GM23248 (cell line): ENCODE results near the gene ANKRD28. TPM values are rescaled to one million over a fixed set of nuclear protein-coding genes. Genes with fewer than 3 reads are reported as not detected.
A peak's percentile ranks its signal among the peaks of the same experiment; 100 is the strongest.

Experiments
- DNase-seq: peaks from one replicate; pipeline ENCODE4 v3.0.0-alpha.2; 2015
- H2AFZ ChIP-seq: fragments of 200-600 bp; sonication (generic); 2 replicates; pipeline ENCODE4 v1.6.1; 2016; ENCODE audit warnings: antibody characterized with exemption
- H3F3A ChIP-seq: fragments of 200-600 bp; sonication (generic); 2 replicates; pipeline ENCODE4 v1.6.1; 2016; ENCODE audit warnings: mild to moderate bottlenecking, antibody characterized with exemption, mixed run types; ENCODE audit not compliant: insufficient read depth
- H3K27ac ChIP-seq: fragments of 200-600 bp; sonication (generic); 2 replicates; pipeline ENCODE4 v1.5.1; 2016; ENCODE audit warnings: mild to moderate bottlenecking
- H3K27me3 ChIP-seq: fragments of 200-600 bp; sonication (generic); replicated peaks from 2 replicates; pipeline ENCODE4 v1.6.1; 2016; ENCODE audit warnings: mild to moderate bottlenecking; ENCODE audit not compliant: insufficient read depth
- H3K36me3 ChIP-seq: fragments of 200-600 bp; sonication (generic); 2 replicates; pipeline ENCODE4 v1.6.1; 2016; ENCODE audit warnings: low read depth, mild to moderate bottlenecking
- H3K4me1 ChIP-seq: fragments of 200-600 bp; sonication (generic); 2 replicates; pipeline ENCODE4 v1.6.1; 2016; ENCODE audit warnings: mild to moderate bottlenecking; ENCODE audit not compliant: insufficient read depth
- H3K4me2 ChIP-seq: fragments of 200-600 bp; sonication (generic); one replicate; pipeline ENCODE4 v1.6.1; 2016; ENCODE audit warnings: mild to moderate bottlenecking; ENCODE audit not compliant: unreplicated experiment
- H3K4me3 ChIP-seq: fragments of 200-600 bp; sonication (generic); 2 replicates; pipeline ENCODE4 v1.5.1; 2016; ENCODE audit warnings: mild to moderate bottlenecking
- H3K79me2 ChIP-seq: fragments of 200-600 bp; sonication (generic); 2 replicates; pipeline ENCODE4 v1.6.1; 2016; ENCODE audit warnings: mild to moderate bottlenecking; ENCODE audit not compliant: insufficient read depth
- H3K9ac ChIP-seq: fragments of 200-600 bp; sonication (generic); 2 replicates; pipeline ENCODE4 v1.6.1; 2016; ENCODE audit warnings: mild to moderate bottlenecking
- H3K9me2 ChIP-seq: fragments of 200-600 bp; sonication (generic); 2 replicates; pipeline ENCODE4 v1.6.1; 2016; ENCODE audit warnings: mixed run types, mild to moderate bottlenecking, moderate library complexity; ENCODE audit not compliant: insufficient read depth
- H3K9me3 ChIP-seq: fragments of 200-600 bp; sonication (generic); one replicate; pipeline ENCODE4 v1.6.1; 2017; ENCODE audit warnings: low read depth
- H4K20me1 ChIP-seq: fragments of 200-600 bp; sonication (generic); 2 replicates; pipeline ENCODE4 v1.6.0; 2016; ENCODE audit not compliant: insufficient read depth
- EZH2 ChIP-seq: fragments of 200-600 bp; sonication (generic); IDR thresholded peaks from 2 replicates; pipeline ENCODE4 v1.6.1; 2018; ENCODE audit warnings: antibody characterized with exemption, mild to moderate bottlenecking; ENCODE audit not compliant: insufficient read depth, poor library complexity, severe bottlenecking
- EZH2phosphoT487 ChIP-seq: fragments of 200-600 bp; sonication (generic); IDR thresholded peaks from 2 replicates; pipeline ENCODE4 v1.6.1; 2018; ENCODE audit warnings: antibody characterized with exemption, moderate library complexity, mild to moderate bottlenecking, low read depth; ENCODE audit not compliant: insufficient read depth
- WGBS, 2 experiments: methylation state at CpG; one replicate each; pipeline ENCODE4 v1.1.6; 2015 to 2017; ENCODE audit warnings: low lambda C conversion rate in 2 of 2, low coverage in 1 of 2; ENCODE audit errors: missing lambda C conversion rate in 2 of 2; 5-methylcytosine and 5-hydroxymethylcytosine counted together
- in situ Hi-C: fragments of 300-500 bp; cut with MboI; formaldehyde crosslinking; loops from 2 replicates; pipeline ENCODE4 v1.15.0; 2020
- polyA plus RNA-seq: library from polyadenylated mRNA; unstranded; fragments of >200 nt; fragmentation: Nextera tagmentation; extraction: Ambion mirVana; gene quantifications from 2 replicates; pipeline ENCODE4 v1.2.1, GENCODE V29; 2016
- total RNA-seq: library from RNA; depleted of rRNA; stranded (reverse); fragments of >200 nt; shearing (Covaris generic); gene quantifications from 2 replicates; pipeline ENCODE4 v1.2.3, GENCODE V29; 2014

The ANKRD28 gene
- total and polyA plus RNA-seq, 2 experiments from 2014 or later, result 23.1 to 55.6 TPM

DNA sequence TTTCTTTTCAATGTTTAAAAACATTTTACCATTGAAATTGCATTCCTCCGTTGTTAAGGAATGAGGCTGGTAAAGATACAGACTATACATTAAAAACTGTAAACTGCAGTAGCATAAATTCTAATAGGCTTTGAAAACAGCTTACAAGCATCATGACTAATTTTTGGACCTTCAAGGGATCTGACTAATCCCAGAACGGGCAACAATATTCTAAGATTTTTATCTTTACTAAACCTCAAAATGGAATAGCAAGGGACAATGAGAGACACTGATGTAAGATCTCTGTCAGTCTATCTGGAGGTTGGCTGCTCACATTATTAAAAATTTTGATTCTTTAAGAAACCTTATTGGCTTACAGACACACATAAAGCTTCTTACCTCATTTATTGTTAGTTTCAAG lies 121.5 kb downstream of the ANKRD28 start:
- no peaks in the 10 kb centered on the region for H3K9me3 ChIP-seq
- H3K27me3 ChIP-seq, result no peaks in the 10 kb centered on the region
- no peak overlapping the region for H3K4me3 ChIP-seq
- H3K36me3 ChIP-seq, result peaks cover 48% of the 10 kb centered on the region
- no peak overlapping the region for H3K4me2 ChIP-seq
- no peaks in the 10 kb centered on the region for H3K9me2 ChIP-seq
- H3K4me1 ChIP-seq, result peaks cover 10% of the 10 kb centered on the region
- no peak overlapping the region for H2AFZ ChIP-seq
- in situ Hi-C loops, result no loop called here
- H4K20me1 ChIP-seq, result no peaks in the 10 kb centered on the region
- no peak overlapping the region for H3K9ac ChIP-seq
- 41 to 45% methylated on average over 2 of the region's 2 CpGs for WGBS, 2 experiments
- H3F3A ChIP-seq, result peaks cover 23% of the 10 kb centered on the region
- DNase-seq, result peak; percentile 78
- peak overlapping the region; percentile 20; the same call in 1 of the 2 replicates for H3K27ac ChIP-seq
- no peaks in the 10 kb centered on the region for H3K79me2 ChIP-seq
- no peak for TF ChIP-seq EZH2
- TF ChIP-seq EZH2phosphoT487, result no peak

DNA sequence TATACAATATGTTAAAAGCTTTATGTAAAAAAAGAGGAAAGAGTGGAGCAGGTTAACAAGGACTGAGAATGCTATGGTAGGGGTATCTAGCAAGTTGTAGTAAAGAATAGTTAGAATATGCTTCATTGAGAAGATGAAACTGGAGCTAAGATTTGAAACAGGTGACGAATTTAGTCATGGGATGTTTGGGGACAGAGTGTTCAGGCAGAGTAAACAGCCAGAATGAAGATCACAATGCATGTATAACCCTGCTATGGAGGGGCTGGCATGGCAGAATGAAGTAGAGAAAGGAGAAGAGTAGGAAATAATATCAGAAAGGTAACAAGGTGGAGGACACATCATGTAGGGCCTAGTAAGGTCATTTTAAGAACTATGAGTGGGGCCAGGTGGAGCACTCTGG lies 124.2 kb downstream of the ANKRD28 start:
- H3K36me3 ChIP-seq, result peaks cover 57% of the 10 kb centered on the region
- no peak overlapping the region for H3K9ac ChIP-seq
- no peak overlapping the region for H2AFZ ChIP-seq
- H3F3A ChIP-seq, result peaks cover 23% of the 10 kb centered on the region
- H3K9me2 ChIP-seq, result no peaks in the 10 kb centered on the region
- in situ Hi-C loops, result no loop called here
- peaks cover 10% of the 10 kb centered on the region for H3K4me1 ChIP-seq
- no peaks in the 10 kb centered on the region for H3K27me3 ChIP-seq
- no peaks in the 10 kb centered on the region for H3K9me3 ChIP-seq
- no peak for TF ChIP-seq EZH2
- TF ChIP-seq EZH2phosphoT487, result no peak
- no peak overlapping the region for H3K4me2 ChIP-seq
- 72 to 85% methylated on average over 1 of the region's 1 CpG for WGBS, 2 experiments
- H3K4me3 ChIP-seq, result no peak overlapping the region
- no peak for DNase-seq
- H3K27ac ChIP-seq, result no peak overlapping the region
- H3K79me2 ChIP-seq, result no peaks in the 10 kb centered on the region
- H4K20me1 ChIP-seq, result no peaks in the 10 kb centered on the region

DNA sequence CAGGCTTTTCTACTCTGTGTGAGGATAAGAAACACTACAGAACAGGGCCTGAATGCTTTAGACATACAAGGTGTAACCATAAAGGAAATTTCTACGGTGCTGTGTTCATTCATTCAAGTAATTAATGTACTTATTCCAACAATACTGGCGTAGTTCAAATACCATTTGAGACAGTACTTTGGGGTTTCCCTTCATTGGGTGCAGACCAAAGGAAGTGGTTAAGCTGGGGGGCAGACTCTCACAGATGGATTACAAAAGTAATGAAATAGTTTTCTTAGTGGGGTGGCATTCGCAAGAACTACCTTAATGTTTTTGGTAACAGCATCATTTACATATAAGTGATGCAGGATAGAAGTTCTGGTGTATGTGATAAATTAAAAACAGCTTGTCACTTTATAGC lies 130.3 kb downstream of the ANKRD28 start:
- no peak for DNase-seq
- no peaks in the 10 kb centered on the region for H3K9me2 ChIP-seq
- H3K9me3 ChIP-seq, result no peaks in the 10 kb centered on the region
- WGBS, 2 experiments, result 65 to 72% methylated on average over 3 of the region's 3 CpGs
- H3F3A ChIP-seq, result no peaks in the 10 kb centered on the region; the same call in 1 of the 2 replicates
- no peak overlapping the region for H2AFZ ChIP-seq
- H3K4me3 ChIP-seq, result no peak overlapping the region
- no peak overlapping the region for H3K27ac ChIP-seq
- H3K4me2 ChIP-seq, result no peak overlapping the region
- in situ Hi-C loops, result no loop called here
- H4K20me1 ChIP-seq, result no peaks in the 10 kb centered on the region
- H3K36me3 ChIP-seq, result peaks cover 43% of the 10 kb centered on the region
- H3K4me1 ChIP-seq, result no peaks in the 10 kb centered on the region
- TF ChIP-seq EZH2phosphoT487 (no peak), EZH2 (no peak)
- no peak overlapping the region for H3K9ac ChIP-seq
- no peaks in the 10 kb centered on the region for H3K27me3 ChIP-seq
- no peaks in the 10 kb centered on the region for H3K79me2 ChIP-seq

DNA sequence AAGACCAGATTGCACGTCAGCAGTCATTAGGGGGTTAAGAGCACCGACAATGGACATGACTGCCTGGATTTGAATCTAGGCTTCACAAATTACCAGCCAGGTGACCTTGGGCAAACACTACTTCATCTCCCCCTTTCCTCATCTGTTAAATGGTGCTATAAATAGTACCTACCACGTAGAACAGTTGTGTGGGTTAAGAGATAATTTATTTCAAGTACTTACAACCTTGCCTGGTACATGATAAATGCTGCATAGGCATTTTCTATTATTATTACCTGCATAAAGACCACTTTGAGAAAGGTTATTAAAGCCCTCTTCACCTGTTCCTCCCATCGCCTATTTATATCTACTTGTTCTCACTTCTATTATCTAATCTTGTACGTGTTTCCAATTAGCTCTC lies 131.5 kb downstream of the ANKRD28 start:
- H3K9me2 ChIP-seq, result no peaks in the 10 kb centered on the region
- H3K4me1 ChIP-seq, result no peaks in the 10 kb centered on the region
- DNase-seq, result no peak
- peaks cover 6% of the 10 kb centered on the region; the same call in 1 of the 2 replicates for H3F3A ChIP-seq
- WGBS, 2 experiments, result 98 to 100% methylated on average over 5 of the region's 5 CpGs
- H3K9ac ChIP-seq, result no peak overlapping the region
- H3K27ac ChIP-seq, result no peak overlapping the region
- H4K20me1 ChIP-seq, result no peaks in the 10 kb centered on the region
- no peak overlapping the region for H2AFZ ChIP-seq
- in situ Hi-C loops, result no loop called here
- no peaks in the 10 kb centered on the region for H3K27me3 ChIP-seq
- H3K9me3 ChIP-seq, result no peaks in the 10 kb centered on the region
- TF ChIP-seq EZH2phosphoT487 (no peak), EZH2 (no peak)
- H3K79me2 ChIP-seq, result no peaks in the 10 kb centered on the region
- H3K4me2 ChIP-seq, result no peak overlapping the region
- H3K36me3 ChIP-seq, result peaks cover 43% of the 10 kb centered on the region
- no peak overlapping the region for H3K4me3 ChIP-seq

DNA sequence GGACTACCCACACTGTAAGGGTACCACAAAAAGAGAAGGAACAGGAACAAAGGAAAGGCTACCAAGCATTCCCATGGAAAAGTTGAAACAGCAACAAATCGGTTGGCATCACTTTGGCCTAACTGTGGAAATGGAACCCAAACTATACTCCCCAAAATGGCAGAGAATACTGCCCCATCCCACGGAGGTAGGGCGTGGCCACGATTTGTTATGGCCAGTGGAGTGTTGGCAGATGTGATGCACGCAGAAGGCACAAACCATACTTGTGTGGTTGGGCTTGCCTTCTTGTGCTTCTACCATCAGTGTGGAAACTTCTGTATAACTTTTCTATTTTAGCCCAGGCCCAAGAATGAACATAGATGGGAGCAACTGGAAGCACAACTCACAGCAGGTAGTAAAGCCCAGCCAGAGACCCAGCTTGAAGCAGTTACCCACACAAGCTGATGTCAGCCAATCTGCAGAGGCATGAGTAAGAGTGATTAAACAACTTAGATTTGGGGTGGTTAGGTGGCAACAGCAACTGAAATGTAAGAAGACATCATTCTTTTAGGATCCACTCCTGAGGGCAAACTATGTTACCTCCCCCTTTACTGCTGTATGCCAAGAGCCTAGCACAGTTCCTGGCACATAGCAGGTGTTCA lies 132.1 kb downstream of the ANKRD28 start:
- Histone ChIP-seq H3K4me1 (no peaks in the 10 kb centered on the region), H3K4me2 (no peak overlapping the region), H3K9ac (no peak overlapping the region), H3F3A (peaks cover 7% of the 10 kb centered on the region; the same call in 1 of the 2 replicates), H3K4me3 (no peak overlapping the region), H3K9me3 (no peaks in the 10 kb centered on the region), H3K27me3 (no peaks in the 10 kb centered on the region), H4K20me1 (no peaks in the 10 kb centered on the region), H3K79me2 (no peaks in the 10 kb centered on the region), H3K9me2 (no peaks in the 10 kb centered on the region), H3K36me3 (peaks cover 38% of the 10 kb centered on the region), H3K27ac (no peak overlapping the region), H2AFZ (no peak overlapping the region)
- TF ChIP-seq EZH2, result no peak
- no peak for TF ChIP-seq EZH2phosphoT487
- DNase-seq, result peak; percentile 42
- 94 to 98% methylated on average over 5 of the region's 5 CpGs for WGBS, 2 experiments
- in situ Hi-C loops, result no loop called here
